Measurements from ENCODE around the gene SMAD7.

The SMAD7 gene

GRCh38 chr18:48959921-48960920, 9.5 kb upstream of the SMAD7 start:
- DNase-seq, result no peak

GRCh38 chr18:48959551-48959920, 8.8 kb upstream of the SMAD7 start:
- DNase-seq, result no peak

GRCh38 chr18:48958951-48959350, 8.2 kb upstream of the SMAD7 start:
- no peak for DNase-seq

GRCh38 chr18:48957616-48958015, 6.9 kb upstream of the SMAD7 start:
- DNase-seq, result no peak

GRCh38 chr18:48957136-48957535, 6.4 kb upstream of the SMAD7 start:
- no peak for DNase-seq

- DNase-seq, result no peak
These were observed 5.6 kb upstream of the SMAD7 start for GRCh38 chr18:48956356-48956755.

- no peak for DNase-seq
These were observed 5.1 kb upstream of the SMAD7 start for GRCh38 chr18:48955830-48956261.

GRCh38 chr18:48954886-48955819, 4.4 kb upstream of the SMAD7 start:
- no peak for DNase-seq

GRCh38 chr18:48953104-48953706, 2.4 kb upstream of the SMAD7 start:
- DNase-seq, result no peak

GRCh38 chr18:48952287-48953103, 1.7 kb upstream of the SMAD7 start:
- DNase-seq, result peak in 3 of 5 donors; percentile 43 to 58 (median 47)

- peak; percentile 67 to 88 (median 76) for DNase-seq
These were observed 902 bp upstream of the SMAD7 start for GRCh38 chr18:48951448-48952286.

- peak in 2 of 5 donors; percentile 41 to 47 for DNase-seq
These were observed 894 bp downstream of the SMAD7 start for GRCh38 chr18:48949606-48950535.

GRCh38 chr18:48949050-48949605, 1.6 kb downstream of the SMAD7 start:
- DNase-seq, result peak; percentile 38 to 62 (median 44)

- peak in 3 of 5 donors; percentile 20 to 53 (median 41) for DNase-seq
These were observed 2.4 kb downstream of the SMAD7 start for GRCh38 chr18:48948112-48949049.

- no peak for DNase-seq
These were observed 3.2 kb downstream of the SMAD7 start for GRCh38 chr18:48947560-48947959.

- DNase-seq, result no peak
These were observed 3.7 kb downstream of the SMAD7 start for GRCh38 chr18:48947092-48947491.

- no peak for DNase-seq
These were observed 4.4 kb downstream of the SMAD7 start for GRCh38 chr18:48946329-48946835.

GRCh38 chr18:48945953-48946217, 4.9 kb downstream of the SMAD7 start:
- no peak for DNase-seq

Data from T-helper 1 cell (primary cell).